Stimulated activated CD8-positive, alpha-beta memory T cell treated with anti-CD3 and anti-CD28 coated beads, Interleukin-2, amount 100 ng/mL, for 48 hours (primary cell): ENCODE measurements around the gene TLR9.

ENCODE experiments used
- DNase-seq, 2 donors: peaks; one replicate each; pipeline ENCODE4 v3.0.0-alpha.2; 2020; ENCODE audit warnings: low read depth in 2 of 2

Gene TLR9

DNA sequence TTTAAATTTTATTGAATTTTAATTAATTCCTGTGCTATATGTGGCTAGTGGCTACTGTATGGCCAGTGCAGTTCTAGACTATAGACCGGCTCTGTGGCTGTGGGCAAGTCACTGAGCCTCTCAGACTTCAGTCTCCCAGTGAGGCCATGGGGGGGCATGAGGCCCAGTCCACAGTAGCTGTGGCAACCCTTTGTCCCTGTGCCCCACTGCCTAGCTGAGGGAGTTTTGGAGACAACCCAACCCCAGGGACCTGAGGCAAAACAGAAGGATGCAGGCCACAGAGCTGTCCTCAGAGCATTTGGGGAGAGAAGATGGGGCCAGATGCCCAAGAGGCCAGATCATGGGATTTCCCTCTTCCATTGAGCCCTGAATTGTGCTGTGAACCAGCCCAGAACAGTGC is 52.3 kb downstream of the TLR9 start:
- no peak for DNase-seq

- no peak for DNase-seq
Observed at GRCh38 chr3:52172262-52172757, 53.1 kb downstream of the TLR9 start.

GRCh38 chr3:52171514-52172261 is 53.8 kb downstream of the TLR9 start:
- no peak for DNase-seq
